Fibroblast of pulmonary artery (primary cell): ENCODE results near the gene BBIP1.

Experiments
- DNase-seq: peaks from one replicate; pipeline ENCODE4 v3.0.0-alpha.2; 2010; ENCODE audit warnings: low read depth
- H3K4me3 ChIP-seq: replicated peaks from 2 replicates; pipeline ENCODE4 v1.5.1; 2011; ENCODE audit warnings: low read depth, mild to moderate bottlenecking, control low read depth, low read length, moderate library complexity
- TF ChIP-seq, protein P1 (sequence below): IDR thresholded peaks from 2 replicates; pipeline ENCODE4 v1.5.1; 2011; ENCODE audit warnings: mild to moderate bottlenecking, control low read depth, low read length, inconsistent platforms; ENCODE audit errors: missing control alignments

BBIP1 gene

DNA sequence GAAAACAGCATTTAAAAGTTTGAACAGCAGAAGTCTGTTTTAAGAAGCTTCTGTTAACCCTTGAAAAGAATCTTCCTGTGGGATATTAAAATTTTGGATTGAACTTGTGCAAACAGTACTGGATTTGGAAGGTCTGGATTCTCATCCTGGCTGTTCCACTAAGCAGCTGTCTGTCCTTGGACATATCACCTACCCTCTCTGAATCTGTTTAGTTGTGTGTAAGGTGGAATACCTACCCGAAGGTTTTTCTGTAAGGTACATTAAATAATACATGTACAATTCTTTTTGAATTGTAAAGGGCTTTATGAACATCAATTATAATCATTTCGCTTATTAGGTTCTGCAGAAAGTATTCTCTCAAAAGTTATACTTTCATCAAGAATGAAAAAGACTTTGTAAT, 45.0 kb downstream of the BBIP1 start:
- peak overlapping the region; percentile 83 for H3K4me3 ChIP-seq
- DNase-seq: no peak

DNA sequence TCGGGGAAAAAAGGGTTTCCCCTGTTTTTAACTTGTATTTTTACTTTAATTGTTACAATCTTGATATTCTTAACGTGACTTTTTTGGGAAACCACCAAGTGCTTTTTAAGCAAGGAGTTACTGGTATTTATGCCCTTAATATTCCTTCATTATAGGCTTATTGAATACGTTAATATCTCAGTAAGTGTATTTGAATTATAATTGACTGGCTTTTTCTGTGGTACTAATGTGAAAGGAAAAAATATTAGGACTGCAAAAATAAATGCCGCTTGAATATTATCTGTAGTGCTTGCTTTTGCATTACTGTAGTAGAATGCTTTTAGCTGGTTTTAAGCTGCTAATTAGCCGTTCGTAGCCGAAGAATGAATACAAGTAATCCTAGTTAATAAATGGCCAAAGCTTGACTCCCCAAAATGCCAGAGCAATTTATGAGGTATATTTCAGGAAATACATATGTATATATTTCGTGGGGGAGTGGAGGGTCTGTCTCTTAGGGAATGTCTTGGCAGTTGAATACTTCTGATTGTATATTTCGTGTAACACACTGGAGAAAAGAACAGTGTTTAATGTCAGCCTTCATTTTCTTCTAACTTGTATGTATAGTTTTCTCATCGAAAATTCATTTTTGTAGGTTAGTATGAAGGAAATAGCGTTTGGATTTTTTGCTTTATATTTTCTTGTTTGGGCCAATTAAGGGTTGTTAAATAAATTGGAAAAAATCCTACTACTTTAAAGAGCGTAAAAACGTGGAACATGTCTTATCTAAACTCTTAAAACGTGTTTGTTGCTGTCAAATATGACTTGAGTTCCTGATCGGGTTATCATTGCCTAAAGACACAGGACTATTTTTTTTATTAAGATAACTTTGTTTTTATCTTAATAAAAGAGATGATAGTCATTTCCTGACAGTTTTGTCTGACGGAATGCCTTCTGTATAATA, 45.7 kb downstream of the BBIP1 start:
- TF ChIP-seq, protein P1, sequence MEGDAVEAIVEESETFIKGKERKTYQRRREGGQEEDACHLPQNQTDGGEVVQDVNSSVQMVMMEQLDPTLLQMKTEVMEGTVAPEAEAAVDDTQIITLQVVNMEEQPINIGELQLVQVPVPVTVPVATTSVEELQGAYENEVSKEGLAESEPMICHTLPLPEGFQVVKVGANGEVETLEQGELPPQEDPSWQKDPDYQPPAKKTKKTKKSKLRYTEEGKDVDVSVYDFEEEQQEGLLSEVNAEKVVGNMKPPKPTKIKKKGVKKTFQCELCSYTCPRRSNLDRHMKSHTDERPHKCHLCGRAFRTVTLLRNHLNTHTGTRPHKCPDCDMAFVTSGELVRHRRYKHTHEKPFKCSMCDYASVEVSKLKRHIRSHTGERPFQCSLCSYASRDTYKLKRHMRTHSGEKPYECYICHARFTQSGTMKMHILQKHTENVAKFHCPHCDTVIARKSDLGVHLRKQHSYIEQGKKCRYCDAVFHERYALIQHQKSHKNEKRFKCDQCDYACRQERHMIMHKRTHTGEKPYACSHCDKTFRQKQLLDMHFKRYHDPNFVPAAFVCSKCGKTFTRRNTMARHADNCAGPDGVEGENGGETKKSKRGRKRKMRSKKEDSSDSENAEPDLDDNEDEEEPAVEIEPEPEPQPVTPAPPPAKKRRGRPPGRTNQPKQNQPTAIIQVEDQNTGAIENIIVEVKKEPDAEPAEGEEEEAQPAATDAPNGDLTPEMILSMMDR: no peak
- H3K4me3 ChIP-seq: peak overlapping the region; percentile 83
- DNase-seq: peak; percentile 14

More for the DNA sequence above, 45.0 kb downstream of the BBIP1 start:
- TF ChIP-seq, protein P1: no peak

DNA sequence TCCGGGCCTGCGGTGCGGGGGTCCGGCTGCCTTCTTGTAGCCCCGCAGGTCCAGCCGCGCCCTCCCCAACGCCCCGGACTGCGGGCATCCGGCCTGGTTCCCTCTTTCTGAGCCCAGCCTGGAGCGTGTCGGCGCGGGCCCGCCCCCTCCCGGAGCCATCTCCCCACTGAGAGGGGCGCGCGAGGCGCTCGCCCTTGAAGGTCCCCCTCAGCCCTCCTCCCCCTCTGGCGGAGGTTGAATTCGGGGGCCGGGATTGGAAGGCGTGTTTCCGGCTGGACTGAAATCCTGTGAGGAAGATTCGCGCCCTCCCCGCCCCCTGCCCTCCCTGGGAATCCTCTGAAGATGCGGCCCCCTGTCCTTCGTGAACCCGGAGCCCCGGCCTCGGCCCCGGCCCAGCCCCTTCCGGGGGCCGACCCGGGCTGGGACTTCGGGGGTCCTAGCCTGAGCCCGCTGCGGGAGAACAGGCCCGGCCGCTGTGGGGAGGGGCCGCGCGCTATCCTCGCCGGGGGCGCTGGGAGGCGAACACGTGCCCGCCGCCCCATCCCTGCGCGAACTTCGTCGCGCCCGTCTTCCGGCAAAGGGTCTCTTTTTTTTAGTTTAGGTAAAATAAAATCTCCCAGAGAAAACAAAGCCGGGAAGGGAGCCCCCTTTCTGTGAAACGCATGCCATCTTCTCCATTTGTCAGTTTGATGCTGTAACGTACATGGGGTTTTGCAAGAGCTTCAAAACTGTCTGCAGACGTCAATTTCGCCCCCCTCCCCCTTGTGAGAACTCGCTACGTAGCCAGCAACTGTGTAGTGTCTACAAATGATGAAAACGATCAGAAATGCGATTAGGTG, 46.6 kb downstream of the BBIP1 start:
- peak; percentile 91 for DNase-seq
- TF ChIP-seq, protein P1: peak; percentile 29
- peak overlapping the region; percentile 83 for H3K4me3 ChIP-seq

DNA sequence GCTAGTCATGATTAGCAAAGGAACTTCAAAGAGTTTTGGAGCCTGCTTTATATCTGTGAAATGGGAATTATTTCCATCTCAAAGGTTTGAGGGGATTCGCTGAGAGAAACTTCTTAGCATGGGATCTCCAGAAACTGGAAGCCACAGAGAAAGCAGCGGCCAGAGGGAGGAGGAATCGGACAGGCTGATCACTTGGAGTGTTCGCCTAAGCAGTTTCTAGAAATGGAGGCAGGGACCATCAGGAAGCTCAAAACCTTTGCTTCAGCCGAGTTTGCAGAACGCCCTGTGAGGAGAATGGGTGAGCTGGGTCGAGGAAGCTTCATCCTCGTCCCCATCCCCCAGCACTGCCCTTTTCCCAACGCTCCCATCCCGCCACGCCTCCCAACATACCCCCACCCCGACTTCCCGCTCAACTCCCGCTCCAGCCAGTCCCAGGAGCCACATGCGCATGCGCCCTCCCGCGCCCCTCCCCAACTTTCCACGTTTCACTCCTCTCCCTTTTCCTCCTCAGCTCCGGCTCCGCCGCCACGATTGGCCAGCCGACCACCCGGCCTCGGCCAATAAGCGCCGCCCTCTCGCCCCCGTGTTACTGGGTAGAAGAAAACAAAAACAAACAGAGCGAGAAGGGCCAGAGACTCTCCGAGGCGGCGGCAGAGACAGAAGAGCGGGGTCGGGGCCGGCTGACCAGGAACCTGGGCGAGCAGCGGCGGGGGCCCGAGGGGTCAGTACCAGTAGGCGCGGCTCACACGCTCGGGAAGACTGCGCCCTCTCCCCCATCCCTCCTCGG, 47.5 kb downstream of the BBIP1 start, which contains the start of gene PDCD4:
PDCD4 (plus strand) TSS at position 631 of the 787 bp plus-strand sequence. CDS start 4,100 bp downstream, outside the sequence.
- DNase-seq: peak; percentile 98
- TF ChIP-seq, protein P1: no peak
- H3K4me3 ChIP-seq: peak within 1 kb of the TSS; percentile 83

DNA sequence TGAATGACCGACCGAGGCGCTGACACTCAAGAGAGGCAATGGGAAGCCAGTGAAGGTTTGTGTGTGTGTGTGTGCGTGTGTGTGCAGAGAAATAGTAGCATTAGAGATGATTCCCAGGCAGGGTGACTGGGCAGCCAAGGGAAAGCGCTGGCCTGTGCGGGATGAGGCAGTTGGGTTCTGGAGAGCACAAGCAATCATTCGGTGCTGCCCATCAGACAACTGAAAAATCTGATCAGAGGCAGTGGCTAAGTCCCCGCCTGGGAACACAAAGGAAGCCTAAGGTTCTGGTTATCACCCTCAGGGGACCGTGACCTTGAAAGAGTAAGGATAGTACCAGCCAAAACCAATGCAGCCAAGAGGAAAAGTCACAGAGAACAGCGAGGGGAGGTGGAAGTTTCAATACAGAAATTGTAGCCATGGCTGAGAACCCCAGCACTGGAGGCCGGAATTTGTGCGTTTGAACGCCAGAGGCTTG, 48.1 kb downstream of the BBIP1 start:
- no peak for DNase-seq
- H3K4me3 ChIP-seq: peak overlapping the region; percentile 83

More for the DNA sequence above, 48.1 kb downstream of the BBIP1 start:
- TF ChIP-seq, protein P1: no peak
